Thyroid gland (tissue), 4 donors: ENCODE measurements around the gene LCP1. TPM values are rescaled to one million over a fixed set of nuclear protein-coding genes. Genes with fewer than 3 reads are reported as not detected.

Source experiments
- DNase-seq, 2 donors: peaks; one replicate each; pipeline ENCODE4 v3.0.0-alpha.2; 2019
- H3K27ac ChIP-seq, 3 donors: fragments of 200-600 bp; sonication (generic); 1 replicate in 2 of 3; 2 replicates in 1 of 3; pipeline ENCODE4 v1.5.1; 2016 to 2019; ENCODE audit warnings: mild to moderate bottlenecking in 1 of 3, moderate library complexity in 1 of 3
- H3K27me3 ChIP-seq: fragments of 200-600 bp; sonication (generic); one replicate; pipeline ENCODE4 v1.5.1; 2019
- H3K36me3 ChIP-seq, 2 donors: fragments of 200-600 bp; sonication (generic); one replicate each; pipeline ENCODE4 v1.5.1; 2016 to 2019
- H3K4me1 ChIP-seq, 2 donors: fragments of 200-600 bp; sonication (generic); one replicate each; pipeline ENCODE4 v1.5.1; 2017 to 2019
- H3K4me3 ChIP-seq, 3 donors: fragments of 200-600 bp; sonication (generic); replicated peaks in 1 of 3; 1 replicate in 2 of 3; 2 replicates in 1 of 3; pipeline ENCODE4 v1.5.1; 2016; ENCODE audit warnings: mild to moderate bottlenecking in 1 of 3
- H3K9me3 ChIP-seq: fragments of 200-600 bp; sonication (generic); one replicate; pipeline ENCODE4 v1.5.1; 2017
- CTCF ChIP-seq, 6 experiments: fragments of 200-600 bp in 3 of 6; fragments of 450-650 bp in 3 of 6; sonication (generic) in 3 of 6; IDR thresholded peaks; one replicate each; pipeline ENCODE4 v1.5.1; 2016 to 2019; ENCODE audit warnings: antibody characterized with exemption in 6 of 6, mild to moderate bottlenecking in 2 of 6, inconsistent platforms in 1 of 6, moderate library complexity in 1 of 6
- POLR2A ChIP-seq, 2 donors: fragments of 450-650 bp; IDR thresholded peaks; one replicate each; pipeline ENCODE4 v1.6.1; 2017; ENCODE audit warnings: antibody characterized with exemption in 2 of 2, mild to moderate bottlenecking in 2 of 2, moderate library complexity in 1 of 2
- WGBS, 2 donors: methylation state at CpG; one replicate each; pipeline ENCODE4 v1.1.5; 2017; 5-methylcytosine and 5-hydroxymethylcytosine counted together
- intact Hi-C: fragments of 100-400 bp; cut with DNase I; formaldehyde crosslinking; loops from one replicate; pipeline ENCODE4 v1.15.1; 2023
- total RNA-seq, 4 donors: library from RNA; depleted of rRNA; stranded (reverse); fragments of >200 nt; gene quantifications; one replicate each; pipeline ENCODE4 v1.2.3, GENCODE V29; 2016

LCP1 gene
- total RNA-seq, 4 donors from 2014 or later: 8.7 to 27.3 (median 11.9) TPM

GRCh38 chr13:46168341-46168740, 13.6 kb downstream of the LCP1 start:
- DNase-seq: no peak
- Histone ChIP-seq H3K9me3 (no peaks in the 10 kb centered on the region), H3K4me1 (no peaks in the 10 kb centered on the region), H3K4me3 (no peak overlapping the region), H3K27me3 (no peaks in the 10 kb centered on the region), H3K27ac (no peak overlapping the region), H3K36me3 (no peaks in the 10 kb centered on the region)
- TF ChIP-seq CTCF (IDR thresholded peaks at IDR 0.05): no peak
- TF ChIP-seq POLR2A (IDR thresholded peaks at IDR 0.05): no peak
- WGBS, 2 donors: 61 to 67% methylated on average over 8 of the region's 8 CpGs
- intact Hi-C loops: no loop called here

- H3K27ac ChIP-seq: no peak overlapping the region
- 64 to 65% methylated on average over 3 of the region's 3 CpGs for WGBS, 2 donors
- TF ChIP-seq POLR2A (IDR thresholded peaks at IDR 0.05) (no peak), CTCF (IDR thresholded peaks at IDR 0.05) (no peak)
Observed at GRCh38 chr13:46166947-46167610, 14.9 kb downstream of the LCP1 start.

GRCh38 chr13:46166224-46166584, 15.8 kb downstream of the LCP1 start:
- H3K4me1 ChIP-seq: no peaks in the 10 kb centered on the region
- H3K27ac ChIP-seq: no peak overlapping the region
- DNase-seq: no peak
- no peaks in the 10 kb centered on the region for H3K36me3 ChIP-seq
- no peaks in the 10 kb centered on the region for H3K27me3 ChIP-seq
- H3K4me3 ChIP-seq: no peak overlapping the region
- intact Hi-C loops: no loop called here
- H3K9me3 ChIP-seq: no peaks in the 10 kb centered on the region
- TF ChIP-seq CTCF (IDR thresholded peaks at IDR 0.05) (no peak), POLR2A (IDR thresholded peaks at IDR 0.05) (no peak)
- WGBS, 2 donors: 63% methylated on average over 1 of the region's 1 CpG

More at GRCh38 chr13:46166947-46167610, 14.9 kb downstream of the LCP1 start:
- H3K36me3 ChIP-seq: no peaks in the 10 kb centered on the region
- DNase-seq: no peak
- H3K9me3 ChIP-seq: no peaks in the 10 kb centered on the region
- H3K27me3 ChIP-seq: no peaks in the 10 kb centered on the region
- no peak overlapping the region for H3K4me3 ChIP-seq
- intact Hi-C loops: no loop called here
- H3K4me1 ChIP-seq: no peaks in the 10 kb centered on the region

- intact Hi-C loops: no loop called here
- no peak overlapping the region for H3K27ac ChIP-seq
Observed at GRCh38 chr13:46165485-46166223, 16.3 kb downstream of the LCP1 start.

More at GRCh38 chr13:46165485-46166223, 16.3 kb downstream of the LCP1 start:
- DNase-seq: no peak
- Histone ChIP-seq H3K36me3 (no peaks in the 10 kb centered on the region), H3K27me3 (no peaks in the 10 kb centered on the region), H3K4me3 (no peak overlapping the region), H3K9me3 (no peaks in the 10 kb centered on the region), H3K4me1 (no peaks in the 10 kb centered on the region)
- TF ChIP-seq POLR2A (IDR thresholded peaks at IDR 0.05): no peak
- no peak for TF ChIP-seq CTCF (IDR thresholded peaks at IDR 0.05)
- 41 to 54% methylated on average over 5 of the region's 5 CpGs for WGBS, 2 donors
